ENCODE results near the gene EVA1A.

The EVA1A gene

DNA sequence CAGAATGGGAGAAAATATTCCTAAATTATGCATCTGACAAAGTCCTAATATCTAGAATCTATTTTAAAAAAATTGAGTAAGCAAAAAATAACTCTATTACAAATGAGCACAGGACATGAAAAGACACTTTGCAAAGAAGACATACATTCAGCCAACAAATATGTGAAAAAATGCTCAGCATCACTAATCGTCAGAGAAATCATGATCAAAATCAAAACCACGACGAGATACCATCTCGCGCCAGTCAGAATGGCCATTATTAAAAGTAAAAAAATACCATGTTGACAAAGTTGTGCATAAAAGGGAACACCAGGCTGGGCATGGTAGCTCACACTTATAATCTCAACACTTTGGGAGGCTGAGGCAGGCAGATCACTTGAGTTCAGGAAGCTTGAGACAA lies 63.5 kb downstream of the EVA1A start:
- ChIA-PET CTCF (no interaction called here), POLR2A (no interaction called here)
- no peaks in the 10 kb centered on the region for H3K4me1 ChIP-seq (ENCODE audit: control insufficient read depth, insufficient read depth, low read length)
- TF ChIP-seq, protein P1, sequence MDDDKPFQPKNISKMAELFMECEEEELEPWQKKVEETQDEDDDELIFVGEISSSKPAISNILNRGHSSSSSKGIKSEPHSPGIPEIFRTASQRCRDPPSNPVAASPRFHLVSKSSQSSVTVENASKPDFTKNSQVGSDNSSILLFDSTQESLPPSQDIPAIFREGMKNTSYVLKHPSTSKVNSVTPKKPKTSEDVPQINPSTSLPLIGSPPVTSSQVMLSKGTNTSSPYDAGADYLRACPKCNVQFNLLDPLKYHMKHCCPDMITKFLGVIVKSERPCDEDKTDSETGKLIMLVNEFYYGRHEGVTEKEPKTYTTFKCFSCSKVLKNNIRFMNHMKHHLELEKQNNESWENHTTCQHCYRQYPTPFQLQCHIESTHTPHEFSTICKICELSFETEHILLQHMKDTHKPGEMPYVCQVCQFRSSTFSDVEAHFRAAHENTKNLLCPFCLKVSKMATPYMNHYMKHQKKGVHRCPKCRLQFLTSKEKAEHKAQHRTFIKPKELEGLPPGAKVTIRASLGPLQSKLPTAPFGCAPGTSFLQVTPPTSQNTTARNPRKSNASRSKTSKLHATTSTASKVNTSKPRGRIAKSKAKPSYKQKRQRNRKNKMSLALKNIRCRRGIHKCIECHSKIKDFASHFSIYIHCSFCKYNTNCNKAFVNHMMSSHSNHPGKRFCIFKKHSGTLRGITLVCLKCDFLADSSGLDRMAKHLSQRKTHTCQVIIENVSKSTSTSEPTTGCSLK (tag by site-specific recombination; IDR thresholded peaks at IDR 0.05): no peak
- TF ChIP-seq ZNF133 (tag by site-specific recombination; IDR thresholded peaks at IDR 0.05) (no peak), ZNF747 (tag by site-specific recombination; IDR thresholded peaks at IDR 0.05) (no peak), ZNF791 (tag by site-specific recombination; IDR thresholded peaks at IDR 0.05) (no peak), ZBTB1 (tag by site-specific recombination; IDR thresholded peaks at IDR 0.05) (no peak), ZNF114 (tag by site-specific recombination; IDR thresholded peaks at IDR 0.05) (no peak), ZNF132 (tag by site-specific recombination; IDR thresholded peaks at IDR 0.05; ENCODE audit: borderline replicate concordance) (no peak), ZNF433 (tag by site-specific recombination; IDR thresholded peaks at IDR 0.05; ENCODE audit: low read depth) (no peak)
- TF ChIP-seq, protein P2, sequence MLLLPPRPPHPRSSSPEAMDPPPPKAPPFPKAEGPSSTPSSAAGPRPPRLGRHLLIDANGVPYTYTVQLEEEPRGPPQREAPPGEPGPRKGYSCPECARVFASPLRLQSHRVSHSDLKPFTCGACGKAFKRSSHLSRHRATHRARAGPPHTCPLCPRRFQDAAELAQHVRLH (tag by site-specific recombination; IDR thresholded peaks at IDR 0.05): no peak
- TF ChIP-seq, protein P3, sequence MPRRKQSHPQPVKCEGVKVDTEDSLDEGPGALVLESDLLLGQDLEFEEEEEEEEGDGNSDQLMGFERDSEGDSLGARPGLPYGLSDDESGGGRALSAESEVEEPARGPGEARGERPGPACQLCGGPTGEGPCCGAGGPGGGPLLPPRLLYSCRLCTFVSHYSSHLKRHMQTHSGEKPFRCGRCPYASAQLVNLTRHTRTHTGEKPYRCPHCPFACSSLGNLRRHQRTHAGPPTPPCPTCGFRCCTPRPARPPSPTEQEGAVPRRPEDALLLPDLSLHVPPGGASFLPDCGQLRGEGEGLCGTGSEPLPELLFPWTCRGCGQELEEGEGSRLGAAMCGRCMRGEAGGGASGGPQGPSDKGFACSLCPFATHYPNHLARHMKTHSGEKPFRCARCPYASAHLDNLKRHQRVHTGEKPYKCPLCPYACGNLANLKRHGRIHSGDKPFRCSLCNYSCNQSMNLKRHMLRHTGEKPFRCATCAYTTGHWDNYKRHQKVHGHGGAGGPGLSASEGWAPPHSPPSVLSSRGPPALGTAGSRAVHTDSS (tag by site-specific recombination; IDR thresholded peaks at IDR 0.05): no peak
- TF ChIP-seq, protein P4, sequence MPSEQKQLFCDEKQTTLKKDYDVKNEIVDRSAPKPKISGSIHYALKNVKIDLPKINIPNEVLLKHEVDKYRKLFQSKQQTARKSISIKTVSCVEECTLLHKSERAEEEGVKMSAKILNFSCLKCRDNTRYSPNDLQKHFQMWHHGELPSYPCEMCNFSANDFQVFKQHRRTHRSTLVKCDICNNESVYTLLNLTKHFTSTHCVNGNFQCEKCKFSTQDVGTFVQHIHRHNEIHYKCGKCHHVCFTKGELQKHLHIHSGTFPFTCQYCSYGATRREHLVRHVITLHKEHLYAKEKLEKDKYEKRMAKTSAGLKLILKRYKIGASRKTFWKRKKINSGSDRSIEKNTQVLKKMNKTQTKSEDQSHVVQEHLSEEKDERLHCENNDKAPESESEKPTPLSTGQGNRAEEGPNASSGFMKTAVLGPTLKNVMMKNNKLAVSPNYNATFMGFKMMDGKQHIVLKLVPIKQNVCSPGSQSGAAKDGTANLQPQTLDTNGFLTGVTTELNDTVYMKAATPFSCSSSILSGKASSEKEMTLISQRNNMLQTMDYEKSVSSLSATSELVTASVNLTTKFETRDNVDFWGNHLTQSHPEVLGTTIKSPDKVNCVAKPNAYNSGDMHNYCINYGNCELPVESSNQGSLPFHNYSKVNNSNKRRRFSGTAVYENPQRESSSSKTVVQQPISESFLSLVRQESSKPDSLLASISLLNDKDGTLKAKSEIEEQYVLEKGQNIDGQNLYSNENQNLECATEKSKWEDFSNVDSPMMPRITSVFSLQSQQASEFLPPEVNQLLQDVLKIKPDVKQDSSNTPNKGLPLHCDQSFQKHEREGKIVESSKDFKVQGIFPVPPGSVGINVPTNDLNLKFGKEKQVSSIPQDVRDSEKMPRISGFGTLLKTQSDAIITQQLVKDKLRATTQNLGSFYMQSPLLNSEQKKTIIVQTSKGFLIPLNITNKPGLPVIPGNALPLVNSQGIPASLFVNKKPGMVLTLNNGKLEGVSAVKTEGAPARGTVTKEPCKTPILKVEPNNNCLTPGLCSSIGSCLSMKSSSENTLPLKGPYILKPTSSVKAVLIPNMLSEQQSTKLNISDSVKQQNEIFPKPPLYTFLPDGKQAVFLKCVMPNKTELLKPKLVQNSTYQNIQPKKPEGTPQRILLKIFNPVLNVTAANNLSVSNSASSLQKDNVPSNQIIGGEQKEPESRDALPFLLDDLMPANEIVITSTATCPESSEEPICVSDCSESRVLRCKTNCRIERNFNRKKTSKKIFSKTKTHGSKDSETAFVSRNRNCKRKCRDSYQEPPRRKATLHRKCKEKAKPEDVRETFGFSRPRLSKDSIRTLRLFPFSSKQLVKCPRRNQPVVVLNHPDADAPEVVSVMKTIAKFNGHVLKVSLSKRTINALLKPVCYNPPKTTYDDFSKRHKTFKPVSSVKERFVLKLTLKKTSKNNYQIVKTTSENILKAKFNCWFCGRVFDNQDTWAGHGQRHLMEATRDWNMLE (tag by site-specific recombination; conservative IDR thresholded peaks at IDR 0.05; ENCODE audit: low read depth): no peak
- no peaks in the 10 kb centered on the region for H3K9me3 ChIP-seq (ENCODE audit: control insufficient read depth, insufficient read depth, low read depth, low read length)
- no peak overlapping the region for H3K27ac ChIP-seq (ENCODE audit: extremely low read depth, low read depth, low read length)
- H3K4me3 ChIP-seq (ENCODE audit: low read depth, low read length): no peak overlapping the region
- H3K36me3 ChIP-seq (ENCODE audit: control insufficient read depth in 2 of 2, insufficient read depth in 1 of 2, low read length in 2 of 2): no peaks in the 10 kb centered on the region

DNA sequence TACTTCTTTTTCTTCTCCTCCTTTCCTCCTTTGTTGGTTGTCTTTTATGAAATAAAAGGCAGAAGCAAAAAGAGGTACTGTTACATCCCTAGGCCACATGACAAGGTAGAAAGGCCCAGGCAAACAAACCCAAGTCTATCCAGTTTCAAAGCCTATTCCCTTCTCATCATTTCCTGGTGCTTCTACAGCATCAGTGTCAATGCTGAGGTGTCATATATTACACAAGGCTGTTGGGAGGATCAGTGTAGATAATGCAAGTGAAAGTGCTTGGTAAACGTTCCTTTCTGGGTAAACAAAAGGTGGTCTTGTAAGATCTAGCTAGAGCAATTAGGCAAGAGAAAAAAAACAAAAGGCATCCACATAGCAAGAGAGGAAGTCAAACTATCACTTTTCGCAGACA lies 64.9 kb downstream of the EVA1A start:
- no peak overlapping the region for H3K4me3 ChIP-seq (ENCODE audit: low read depth, low read length)
- H3K36me3 ChIP-seq (ENCODE audit: control insufficient read depth in 2 of 2, insufficient read depth in 1 of 2, low read length in 2 of 2): no peaks in the 10 kb centered on the region
- H3K4me1 ChIP-seq (ENCODE audit: control insufficient read depth, insufficient read depth, low read length): no peaks in the 10 kb centered on the region
- ChIA-PET POLR2A (no interaction called here), CTCF (no interaction called here)
- no peaks in the 10 kb centered on the region for H3K9me3 ChIP-seq (ENCODE audit: control insufficient read depth, insufficient read depth, low read depth, low read length)
- H3K27ac ChIP-seq (ENCODE audit: extremely low read depth, low read depth, low read length): no peak overlapping the region
- TF ChIP-seq, protein P5, sequence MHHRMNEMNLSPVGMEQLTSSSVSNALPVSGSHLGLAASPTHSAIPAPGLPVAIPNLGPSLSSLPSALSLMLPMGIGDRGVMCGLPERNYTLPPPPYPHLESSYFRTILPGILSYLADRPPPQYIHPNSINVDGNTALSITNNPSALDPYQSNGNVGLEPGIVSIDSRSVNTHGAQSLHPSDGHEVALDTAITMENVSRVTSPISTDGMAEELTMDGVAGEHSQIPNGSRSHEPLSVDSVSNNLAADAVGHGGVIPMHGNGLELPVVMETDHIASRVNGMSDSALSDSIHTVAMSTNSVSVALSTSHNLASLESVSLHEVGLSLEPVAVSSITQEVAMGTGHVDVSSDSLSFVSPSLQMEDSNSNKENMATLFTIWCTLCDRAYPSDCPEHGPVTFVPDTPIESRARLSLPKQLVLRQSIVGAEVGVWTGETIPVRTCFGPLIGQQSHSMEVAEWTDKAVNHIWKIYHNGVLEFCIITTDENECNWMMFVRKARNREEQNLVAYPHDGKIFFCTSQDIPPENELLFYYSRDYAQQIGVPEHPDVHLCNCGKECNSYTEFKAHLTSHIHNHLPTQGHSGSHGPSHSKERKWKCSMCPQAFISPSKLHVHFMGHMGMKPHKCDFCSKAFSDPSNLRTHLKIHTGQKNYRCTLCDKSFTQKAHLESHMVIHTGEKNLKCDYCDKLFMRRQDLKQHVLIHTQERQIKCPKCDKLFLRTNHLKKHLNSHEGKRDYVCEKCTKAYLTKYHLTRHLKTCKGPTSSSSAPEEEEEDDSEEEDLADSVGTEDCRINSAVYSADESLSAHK (tag by site-specific recombination; IDR thresholded peaks at IDR 0.05): no peak
- TF ChIP-seq KLF16 (tag by site-specific recombination; IDR thresholded peaks at IDR 0.05) (no peak), ZNF768 (tag by site-specific recombination; IDR thresholded peaks at IDR 0.05) (no peak), WT1 (tag by site-specific recombination; IDR thresholded peaks at IDR 0.05) (no peak)
- TF ChIP-seq, protein P6, sequence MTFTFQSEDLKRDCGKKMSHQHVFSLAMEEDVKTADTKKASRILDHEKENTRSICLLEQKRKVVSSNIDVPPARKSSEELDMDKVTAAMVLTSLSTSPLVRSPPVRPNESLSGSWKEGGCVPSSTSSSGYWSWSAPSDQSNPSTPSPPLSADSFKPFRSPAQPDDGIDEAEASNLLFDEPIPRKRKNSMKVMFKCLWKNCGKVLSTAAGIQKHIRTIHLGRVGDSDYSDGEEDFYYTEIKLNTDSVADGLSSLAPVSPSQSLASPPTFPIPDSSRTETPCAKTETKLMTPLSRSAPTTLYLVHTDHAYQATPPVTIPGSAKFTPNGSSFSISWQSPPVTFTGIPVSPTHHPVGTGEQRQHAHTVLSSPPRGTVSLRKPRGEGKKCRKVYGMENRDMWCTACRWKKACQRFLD (tag by site-specific recombination; IDR thresholded peaks at IDR 0.05): no peak
- TF ChIP-seq, protein P7, sequence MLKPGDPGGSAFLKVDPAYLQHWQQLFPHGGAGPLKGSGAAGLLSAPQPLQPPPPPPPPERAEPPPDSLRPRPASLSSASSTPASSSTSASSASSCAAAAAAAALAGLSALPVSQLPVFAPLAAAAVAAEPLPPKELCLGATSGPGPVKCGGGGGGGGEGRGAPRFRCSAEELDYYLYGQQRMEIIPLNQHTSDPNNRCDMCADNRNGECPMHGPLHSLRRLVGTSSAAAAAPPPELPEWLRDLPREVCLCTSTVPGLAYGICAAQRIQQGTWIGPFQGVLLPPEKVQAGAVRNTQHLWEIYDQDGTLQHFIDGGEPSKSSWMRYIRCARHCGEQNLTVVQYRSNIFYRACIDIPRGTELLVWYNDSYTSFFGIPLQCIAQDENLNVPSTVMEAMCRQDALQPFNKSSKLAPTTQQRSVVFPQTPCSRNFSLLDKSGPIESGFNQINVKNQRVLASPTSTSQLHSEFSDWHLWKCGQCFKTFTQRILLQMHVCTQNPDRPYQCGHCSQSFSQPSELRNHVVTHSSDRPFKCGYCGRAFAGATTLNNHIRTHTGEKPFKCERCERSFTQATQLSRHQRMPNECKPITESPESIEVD (tag by site-specific recombination; IDR thresholded peaks at IDR 0.05): no peak
- TF ChIP-seq, protein P8, sequence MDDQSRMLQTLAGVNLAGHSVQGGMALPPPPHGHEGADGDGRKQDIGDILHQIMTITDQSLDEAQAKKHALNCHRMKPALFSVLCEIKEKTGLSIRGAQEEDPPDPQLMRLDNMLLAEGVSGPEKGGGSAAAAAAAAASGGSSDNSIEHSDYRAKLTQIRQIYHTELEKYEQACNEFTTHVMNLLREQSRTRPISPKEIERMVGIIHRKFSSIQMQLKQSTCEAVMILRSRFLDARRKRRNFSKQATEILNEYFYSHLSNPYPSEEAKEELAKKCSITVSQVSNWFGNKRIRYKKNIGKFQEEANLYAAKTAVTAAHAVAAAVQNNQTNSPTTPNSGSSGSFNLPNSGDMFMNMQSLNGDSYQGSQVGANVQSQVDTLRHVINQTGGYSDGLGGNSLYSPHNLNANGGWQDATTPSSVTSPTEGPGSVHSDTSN (CRISPR knock-in tag; IDR thresholded peaks at IDR 0.05): no peak
